22Rv1 (cell line): Measurements from ENCODE around the gene ZBTB37.

Experiments
- ZFX ChIP-seq: fragments of 450-650 bp; IDR thresholded peaks from 2 replicates; pipeline ENCODE4 v1.6.1; 2017; ENCODE audit warnings: antibody characterized with exemption, borderline replicate concordance
- TF ChIP-seq, protein P1 (sequence below): fragments of 450-650 bp; IDR thresholded peaks from 2 replicates; pipeline ENCODE4 v1.5.1; 2017; ENCODE audit warnings: mild to moderate bottlenecking

DNA sequence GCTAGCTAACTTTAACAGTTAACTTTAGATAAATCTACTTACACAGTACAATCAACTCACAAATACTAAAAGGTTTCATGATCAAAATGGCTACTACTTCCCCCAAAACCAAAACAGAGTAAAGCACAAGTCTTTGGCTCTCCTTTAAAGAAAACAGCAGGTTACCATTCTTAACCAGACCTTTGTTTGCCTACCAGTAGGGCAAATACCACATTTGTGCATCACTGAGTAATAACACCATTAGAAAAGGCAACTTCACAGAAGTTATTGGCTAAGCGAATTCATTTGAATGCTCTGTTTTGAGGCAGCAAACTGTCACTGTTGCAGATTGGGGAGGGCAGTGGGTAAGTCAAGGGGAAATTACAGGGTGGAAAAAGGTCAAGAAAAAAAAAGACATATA lies 66.3 kb downstream of the ZBTB37 start:
- TF ChIP-seq, protein P1, sequence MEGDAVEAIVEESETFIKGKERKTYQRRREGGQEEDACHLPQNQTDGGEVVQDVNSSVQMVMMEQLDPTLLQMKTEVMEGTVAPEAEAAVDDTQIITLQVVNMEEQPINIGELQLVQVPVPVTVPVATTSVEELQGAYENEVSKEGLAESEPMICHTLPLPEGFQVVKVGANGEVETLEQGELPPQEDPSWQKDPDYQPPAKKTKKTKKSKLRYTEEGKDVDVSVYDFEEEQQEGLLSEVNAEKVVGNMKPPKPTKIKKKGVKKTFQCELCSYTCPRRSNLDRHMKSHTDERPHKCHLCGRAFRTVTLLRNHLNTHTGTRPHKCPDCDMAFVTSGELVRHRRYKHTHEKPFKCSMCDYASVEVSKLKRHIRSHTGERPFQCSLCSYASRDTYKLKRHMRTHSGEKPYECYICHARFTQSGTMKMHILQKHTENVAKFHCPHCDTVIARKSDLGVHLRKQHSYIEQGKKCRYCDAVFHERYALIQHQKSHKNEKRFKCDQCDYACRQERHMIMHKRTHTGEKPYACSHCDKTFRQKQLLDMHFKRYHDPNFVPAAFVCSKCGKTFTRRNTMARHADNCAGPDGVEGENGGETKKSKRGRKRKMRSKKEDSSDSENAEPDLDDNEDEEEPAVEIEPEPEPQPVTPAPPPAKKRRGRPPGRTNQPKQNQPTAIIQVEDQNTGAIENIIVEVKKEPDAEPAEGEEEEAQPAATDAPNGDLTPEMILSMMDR, result no peak
- TF ChIP-seq ZFX, result no peak
